A549 treated with Hydrocortisone at 1 μM for 4 hours (cell line): ENCODE results near the gene RLN2. TPM values are rescaled to one million over a fixed set of nuclear protein-coding genes. Genes with fewer than 3 reads are reported as not detected.

Experiments used
- total RNA-seq: library from RNA; stranded (reverse); fragments of 200-300 nt; extraction: Qiagen RNA extraction; gene quantifications from 5 replicates; pipeline ENCODE4 v1.2.3, GENCODE V29; 2022

Gene RLN2
- total RNA-seq = 0.18 to 0.29 TPM (median 0.25 TPM) in 4 of 5 replicates, not detected in the other

GRCh38 chr9:5303840-5304795 lies at the start of gene RLN2:
Gene RLN2, minus strand, starts transcription at chr9:5304716. Its CDS starts 136 bp downstream, at chr9:5304580.

GRCh38 chr9:5338992-5339981 lies 34.8 kb upstream of the RLN2 start, which contains the start of gene RLN1:
Gene RLN1, minus strand, starts transcription at chr9:5339876. Its CDS starts 130 bp downstream, at chr9:5339746.

Other genes starting within 250 kb of the RLN2 start
- gene INSL6, start 119.1 kb downstream of the RLN2 start, total RNA-seq = not detected in 5 replicates
- gene INSL4, start 73.3 kb downstream of the RLN2 start, total RNA-seq = 13.9 to 17.9 TPM (median 16.5 TPM) in 5 replicates
- gene RLN1, start 35.2 kb upstream of the RLN2 start, total RNA-seq = not detected in 5 replicates
- gene PLGRKT, start 133.2 kb upstream of the RLN2 start, total RNA-seq = 22.1 to 26.4 TPM (median 25.5 TPM) in 5 replicates
- 1.0 to 2.1 TPM (median 1.3 TPM) in 5 replicates for gene CD274, start 145.8 kb upstream of the RLN2 start, total RNA-seq
- 0.17 to 0.32 TPM (median 0.24 TPM) in 5 replicates for gene PDCD1LG2, start 205.8 kb upstream of the RLN2 start, total RNA-seq